Stimulated activated CD4-positive, alpha-beta T cell treated with anti-CD3 and anti-CD28 coated beads, TNF-alpha, amount 100 ng/mL, for 1 hour (primary cell): ENCODE measurements around the gene ZNF564.
A peak's percentile ranks its signal among the peaks of the same experiment; 100 is the strongest.
"Not testable (repeated sequence)": the region's sequence is repeated elsewhere in the genome, so short reads cannot be mapped to it uniquely, and the experiment has no call there.

Experiments used
- DNase-seq, 3 donors: peaks; one replicate each; pipeline ENCODE4 v3.0.0-alpha.2; 2020; ENCODE audit warnings: low read depth in 3 of 3, low spot score in 1 of 3

Gene ZNF564

GRCh38 chr19:12551060-12551832 lies at the start of gene ZNF564:
Gene ZNF564, minus strand, starts transcription at chr19:12551482. Its CDS starts 150 bp downstream, at chr19:12551332.
- peak; percentile 66 to 80 (median 79) for DNase-seq

- DNase-seq: no peak
Measured at GRCh38 chr19:12597594-12597993, 46.3 kb upstream of the ZNF564 start.

GRCh38 chr19:12596927-12597548 lies 45.8 kb upstream of the ZNF564 start:
- no peak for DNase-seq

GRCh38 chr19:12596485-12596884 lies 45.2 kb upstream of the ZNF564 start:
- no peak for DNase-seq

- DNase-seq: no peak
Measured at GRCh38 chr19:12581100-12581499, 29.8 kb upstream of the ZNF564 start.

GRCh38 chr19:12580180-12580694 lies 29.0 kb upstream of the ZNF564 start:
- no peak for DNase-seq

- no peak for DNase-seq
Measured at GRCh38 chr19:12578641-12579040, 27.4 kb upstream of the ZNF564 start.

- no peak for DNase-seq
Measured at GRCh38 chr19:12574036-12574435, 22.8 kb upstream of the ZNF564 start.

GRCh38 chr19:12567951-12568350 lies 16.7 kb upstream of the ZNF564 start:
- no peak for DNase-seq

- not testable (repeated sequence) for DNase-seq
Measured at GRCh38 chr19:12566380-12566779, 15.1 kb upstream of the ZNF564 start.

- peak; percentile 77 to 95 (median 87) for DNase-seq
Measured at GRCh38 chr19:12564016-12564664, 12.9 kb upstream of the ZNF564 start.

GRCh38 chr19:12555456-12555930 lies 4.2 kb upstream of the ZNF564 start:
- no peak for DNase-seq

GRCh38 chr19:12546903-12547302 lies 4.4 kb downstream of the ZNF564 start:
- no peak for DNase-seq

GRCh38 chr19:12546068-12546467 lies 5.2 kb downstream of the ZNF564 start:
- no peak for DNase-seq

- DNase-seq: no peak
Measured at GRCh38 chr19:12545267-12545666, 6.0 kb downstream of the ZNF564 start.

- no peak for DNase-seq
Measured at GRCh38 chr19:12544401-12544876, 6.8 kb downstream of the ZNF564 start.

- no peak for DNase-seq
Measured at GRCh38 chr19:12543855-12544254, 7.4 kb downstream of the ZNF564 start.

GRCh38 chr19:12527034-12527836 lies 24.0 kb downstream of the ZNF564 start:
- DNase-seq: no peak

GRCh38 chr19:12526542-12526941 lies 24.7 kb downstream of the ZNF564 start:
- DNase-seq: no peak

- DNase-seq: no peak
Measured at GRCh38 chr19:12521996-12522395, 29.3 kb downstream of the ZNF564 start.

GRCh38 chr19:12513531-12514061 lies 37.7 kb downstream of the ZNF564 start:
- no peak for DNase-seq
